ENCODE measurements around the gene CLCN1.

- no peak for TF ChIP-seq CTCF (IDR thresholded peaks at IDR 0.05)
- no peak for TF ChIP-seq EZH2phosphoT487 (IDR thresholded peaks at IDR 0.05)
- no peak for TF ChIP-seq EZH2 (IDR thresholded peaks at IDR 0.05)
These were observed 28.5 kb upstream of the CLCN1 start for GRCh38 chr7:143287339-143287934.
